Measurements from ENCODE around the gene HBZ. TPM values are rescaled to one million over a fixed set of nuclear protein-coding genes. Genes with fewer than 3 reads are reported as not detected.
"Not testable (repeated sequence)": the region's sequence is repeated elsewhere in the genome, so short reads cannot be mapped to it uniquely, and the experiment has no call there.

The HBZ gene
- total and polyA plus RNA-seq, 2 of the 8 experiments (the other 6 are each of a cell fraction or from before 2014, with no cell fraction given): 0.12 TPM; not detected in 1

DNA sequence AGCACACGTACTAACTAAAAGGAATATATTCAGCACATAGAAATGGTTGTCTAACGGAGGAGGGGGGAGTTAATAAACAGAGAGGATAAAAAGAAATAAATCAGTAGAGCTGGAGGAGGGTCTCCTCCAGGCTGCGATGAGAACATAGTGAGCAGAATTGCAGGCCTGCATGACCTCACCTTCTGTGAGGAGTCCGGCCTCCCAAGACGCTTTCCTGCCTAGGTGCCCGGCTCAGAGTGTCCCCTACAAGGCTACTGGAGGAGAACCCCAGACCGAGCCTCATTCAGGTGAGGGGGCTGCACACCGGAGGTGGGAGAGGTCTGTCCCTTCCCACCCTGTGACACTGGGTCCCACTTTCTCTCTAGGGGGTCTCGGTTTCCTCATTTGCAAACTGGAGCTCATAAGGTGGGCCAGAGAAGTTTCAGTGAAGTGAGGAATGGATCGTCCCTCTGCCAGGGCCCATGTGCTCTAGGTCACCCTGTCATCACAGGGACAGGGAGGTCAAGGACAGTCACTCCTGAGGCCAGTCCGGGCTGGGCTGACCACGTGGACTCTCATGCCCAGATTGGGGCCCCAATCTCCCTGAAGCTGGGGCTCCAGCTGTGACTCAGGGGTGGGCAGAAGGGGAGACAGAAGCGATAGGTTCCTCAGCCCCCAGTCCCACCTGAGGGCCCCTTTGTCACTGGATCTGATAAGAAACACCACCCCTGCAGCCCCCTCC, 10.0 kb downstream of the HBZ start (continued):
- TF ChIP-seq RAD21 (IDR thresholded peaks at IDR 0.05 in 1 of 2, conservative IDR thresholded peaks at IDR 0.05 in 1 of 2; ENCODE audit: low read depth in 2 of 2, low read length in 2 of 2) (no peak), EZH2 (IDR thresholded peaks at IDR 0.05; ENCODE audit: low read depth, low read length, severe bottlenecking) (no peak), KDM5A (IDR thresholded peaks at IDR 0.05; ENCODE audit: low read length) (no peak), EP300 (IDR thresholded peaks at IDR 0.05; ENCODE audit: borderline replicate concordance in 1 of 2, low read depth in 2 of 2, low read length in 2 of 2) (no peak), SP4 (IDR thresholded peaks at IDR 0.05; ENCODE audit: low read length) (no peak)

DNA sequence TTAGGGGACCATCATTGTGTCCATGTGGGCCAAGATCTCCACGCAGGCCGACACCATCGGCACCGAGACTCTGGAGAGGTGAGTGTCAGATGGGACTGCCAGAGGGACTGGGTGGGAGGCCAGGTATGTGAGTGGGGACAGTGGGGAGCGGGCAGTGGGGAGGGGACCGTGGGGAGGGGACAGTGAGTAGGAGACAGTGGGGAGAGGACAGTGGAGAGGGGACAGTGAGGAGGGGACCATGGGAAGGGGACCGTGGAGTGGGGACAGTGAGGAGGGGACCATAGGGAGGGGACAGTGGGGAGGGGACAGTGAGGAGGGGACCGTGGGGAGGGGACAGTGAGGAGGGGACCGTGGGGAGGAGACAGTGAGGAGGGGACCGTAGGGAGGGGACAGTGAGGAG, 10.7 kb downstream of the HBZ start:
- H3K79me2 ChIP-seq (ENCODE audit: control insufficient read depth in 1 of 2, insufficient read depth in 2 of 2, low read length in 2 of 2); H3K4me3 ChIP-seq (ENCODE audit: extremely low read depth in 1 of 4, insufficient read depth in 2 of 4, low read depth in 3 of 4, low read length in 4 of 4); H4K8ac ChIP-seq (ENCODE audit: extremely low read depth, insufficient read depth, low read length); H3K36me3 ChIP-seq (ENCODE audit: control insufficient read depth in 2 of 4, insufficient read depth in 4 of 4, low read length in 3 of 4); H3K56ac ChIP-seq (replicated peaks; ENCODE audit: insufficient read length, low read depth, low read length); H4K5ac ChIP-seq (ENCODE audit: insufficient read length, low read depth, low read length); H3K14ac ChIP-seq (ENCODE audit: insufficient read length); H2BK20ac ChIP-seq (ENCODE audit: low read length); H3K18ac ChIP-seq (ENCODE audit: extremely low read depth, low read length); H3K4ac ChIP-seq (replicated peaks; ENCODE audit: insufficient read length, low read depth, low read length); FAIRE-seq; H2BK15ac ChIP-seq (ENCODE audit: low read length); H3K4me2 ChIP-seq (ENCODE audit: insufficient read depth in 1 of 2, low read depth in 2 of 2, low read length in 2 of 2); H3K79me1 ChIP-seq (ENCODE audit: low read depth, low read length); H2BK120ac ChIP-seq (replicated peaks; ENCODE audit: low read depth, low read length); DNase-seq (ENCODE audit: low read depth in 1 of 2, low spot score in 2 of 2); H3K9ac ChIP-seq (replicated peaks in 1 of 4; ENCODE audit: extremely low read depth in 1 of 4, low read depth in 3 of 4, low read length in 3 of 4); H2AFZ ChIP-seq (ENCODE audit: low read length); H2BK5ac ChIP-seq (ENCODE audit: low read depth, low read length); H3K23ac ChIP-seq (ENCODE audit: insufficient read length); H2BK12ac ChIP-seq (ENCODE audit: low read depth, low read length); H3K9me3 ChIP-seq (ENCODE audit: insufficient read depth in 2 of 2, low read depth in 1 of 2, low read length in 1 of 2); H3K27ac ChIP-seq (ENCODE audit: low read depth, low read length); H4K20me1 ChIP-seq (replicated peaks in 1 of 2; ENCODE audit: control insufficient read depth in 1 of 2, insufficient read depth in 2 of 2, low read length in 2 of 2); H4K91ac ChIP-seq (replicated peaks; ENCODE audit: insufficient read length, low read length); H2AK5ac ChIP-seq (ENCODE audit: low read depth, low read length); H3K23me2 ChIP-seq (ENCODE audit: low read depth, low read length): not testable (repeated sequence)
- peaks cover 29 to 41% (median 40%) of the 10 kb centered on the region in 4 experiments for H3K27me3 ChIP-seq (replicated peaks in 1 of 4; ENCODE audit: control insufficient read depth in 3 of 4, extremely low read depth in 1 of 4, insufficient read depth in 3 of 4, low read length in 3 of 4)
- CTCF ChIA-PET (ENCODE audit: partially characterized antibody): interaction anchor here (1.3 to 2.4 kb wide), 3 partner anchors 17 to 67 kb away, joined by 3 to 9 read pairs (median 6); partner anchors contain the start of gene HBQ1
- POLR2A ChIA-PET (ENCODE audit: partially characterized antibody): interaction anchor here (1.0 kb wide), 1 partner anchor 30 kb away, joined by 3 read pairs; no protein-coding TSS in a partner anchor
- peaks cover 0 to 18% (median 13%) of the 10 kb centered on the region in 4 experiments; a peak in 6 of 7 replicates for H3K4me1 ChIP-seq (replicated peaks in 1 of 4; ENCODE audit: control insufficient read depth in 3 of 4, insufficient read depth in 4 of 4, low read length in 3 of 4)
- 81% methylated on average over 4 of the region's 10 CpGs; no CpG with 5 or more reads in 1 of the 2 experiments for WGBS, 2 experiments (ENCODE audit: extremely low coverage in 1 of 2, insufficient coverage in 1 of 2, insufficient read length in 1 of 2, insufficient replicate concordance in 2 of 2, low coverage in 1 of 2, low lambda C conversion rate in 2 of 2, missing lambda C conversion rate in 1 of 2)
